Activated B cell treated with CpG ODN at 0.5 μM for 24 hours (primary cell): ENCODE results near the gene STAM2. TPM values are rescaled to one million over a fixed set of nuclear protein-coding genes. Genes with fewer than 3 reads are reported as not detected.
A peak's percentile ranks its signal among the peaks of the same experiment; 100 is the strongest.

Experiments
- ATAC-seq: fragments of 200-7000 bp; cut with Tn5 transposase; one replicate; pipeline ENCODE4 v1.10.0; 2021; ENCODE audit warnings: low read depth, mild to moderate bottlenecking, moderate library complexity
- CTCF ChIA-PET: fragments of 350-600 bp; sonication (Branson Sonifier 250); formaldehyde crosslinking; loops from one replicate; lab custom pipeline; 2021; ENCODE audit warnings: antibody characterized with exemption; lab: Charles Lee
- POLR2A ChIA-PET: fragments of 350-600 bp; sonication (Branson Sonifier 250); formaldehyde crosslinking; loops from one replicate; lab custom pipeline; 2021; ENCODE audit warnings: antibody characterized with exemption; lab: Charles Lee
- DNase-seq: peaks from one replicate; pipeline ENCODE4 v3.0.0; 2022
- H3K27ac Mint-ChIP-seq: one replicate; pipeline ENCODE4 v1.8.0; 2020; ENCODE audit warnings: mixed read lengths
- H3K27me3 Mint-ChIP-seq: one replicate; pipeline ENCODE4 v1.8.0; 2021; ENCODE audit warnings: mixed read lengths
- H3K36me3 Mint-ChIP-seq: one replicate; pipeline ENCODE4 v1.8.0; 2021; ENCODE audit warnings: low read depth, mixed read lengths
- H3K4me1 Mint-ChIP-seq: one replicate; pipeline ENCODE4 v1.8.0; 2021; ENCODE audit warnings: mixed read lengths
- H3K4me3 Mint-ChIP-seq: one replicate; pipeline ENCODE4 v1.8.0; 2020; ENCODE audit warnings: mild to moderate bottlenecking, mixed read lengths
- H3K9me3 Mint-ChIP-seq: one replicate; pipeline ENCODE4 v1.8.0; 2020; ENCODE audit warnings: mixed read lengths
- intact Hi-C: fragments of 100-400 bp; cut with micrococcal nuclease; formaldehyde crosslinking; loops from one replicate; pipeline ENCODE4 v1.15.1; 2024
- total RNA-seq: library from RNA; stranded (reverse); gene quantifications from 2 replicates; pipeline ENCODE4 v1.2.3, GENCODE V29; 2022
- TF ChIP-seq, protein P1 (sequence below): fragments of 200-600 bp; IDR thresholded peaks from one replicate; pipeline ENCODE4 v1.8.0; 2022; ENCODE audit warnings: antibody characterized with exemption, mild to moderate bottlenecking

STAM2 gene
- 24.5 and 27.4 TPM in 2 replicates for total RNA-seq

GRCh38 chr2:152175368-152176112, at the start of gene STAM2:
Gene STAM2 (minus strand): TSS chr2:152175763. CDS start chr2:152175642, 121 bp downstream.
- DNase-seq (peak; percentile 94), ATAC-seq (peak; percentile 84)
- H3K4me1 Mint-ChIP-seq = peaks cover 40% of the 10 kb centered on the region
- intact Hi-C loops = loop anchor here (1.0 to 5.0 kb wide), 12 partner anchors 27 to 1344 kb away; partner anchors contain the start of genes ARL5A, CACNB4, FMNL2 and NMI
- no peaks in the 10 kb centered on the region for H3K9me3 Mint-ChIP-seq
- TF ChIP-seq, protein P1, sequence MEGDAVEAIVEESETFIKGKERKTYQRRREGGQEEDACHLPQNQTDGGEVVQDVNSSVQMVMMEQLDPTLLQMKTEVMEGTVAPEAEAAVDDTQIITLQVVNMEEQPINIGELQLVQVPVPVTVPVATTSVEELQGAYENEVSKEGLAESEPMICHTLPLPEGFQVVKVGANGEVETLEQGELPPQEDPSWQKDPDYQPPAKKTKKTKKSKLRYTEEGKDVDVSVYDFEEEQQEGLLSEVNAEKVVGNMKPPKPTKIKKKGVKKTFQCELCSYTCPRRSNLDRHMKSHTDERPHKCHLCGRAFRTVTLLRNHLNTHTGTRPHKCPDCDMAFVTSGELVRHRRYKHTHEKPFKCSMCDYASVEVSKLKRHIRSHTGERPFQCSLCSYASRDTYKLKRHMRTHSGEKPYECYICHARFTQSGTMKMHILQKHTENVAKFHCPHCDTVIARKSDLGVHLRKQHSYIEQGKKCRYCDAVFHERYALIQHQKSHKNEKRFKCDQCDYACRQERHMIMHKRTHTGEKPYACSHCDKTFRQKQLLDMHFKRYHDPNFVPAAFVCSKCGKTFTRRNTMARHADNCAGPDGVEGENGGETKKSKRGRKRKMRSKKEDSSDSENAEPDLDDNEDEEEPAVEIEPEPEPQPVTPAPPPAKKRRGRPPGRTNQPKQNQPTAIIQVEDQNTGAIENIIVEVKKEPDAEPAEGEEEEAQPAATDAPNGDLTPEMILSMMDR = peak; percentile 25
- H3K27me3 Mint-ChIP-seq = peaks cover under 1% of the 10 kb centered on the region
- peaks cover 15% of the 10 kb centered on the region for H3K36me3 Mint-ChIP-seq
- ChIA-PET POLR2A (interaction anchor here (0.6 to 3.8 kb wide), 8 partner anchors 160 to 765 kb away, joined by 3 to 27 read pairs (median 4); partner anchors contain the start of genes ARL5A, ARL6IP6 and PRPF40A), CTCF (interaction anchor here (0.7 to 3.0 kb wide), 13 partner anchors 12 to 502 kb away, joined by 3 to 40 read pairs (median 3); no protein-coding TSS in a partner anchor)
- H3K4me3 Mint-ChIP-seq = peak within 1 kb of the TSS; percentile 97
- H3K27ac Mint-ChIP-seq = peak within 1 kb of the TSS; percentile 100

DNA sequence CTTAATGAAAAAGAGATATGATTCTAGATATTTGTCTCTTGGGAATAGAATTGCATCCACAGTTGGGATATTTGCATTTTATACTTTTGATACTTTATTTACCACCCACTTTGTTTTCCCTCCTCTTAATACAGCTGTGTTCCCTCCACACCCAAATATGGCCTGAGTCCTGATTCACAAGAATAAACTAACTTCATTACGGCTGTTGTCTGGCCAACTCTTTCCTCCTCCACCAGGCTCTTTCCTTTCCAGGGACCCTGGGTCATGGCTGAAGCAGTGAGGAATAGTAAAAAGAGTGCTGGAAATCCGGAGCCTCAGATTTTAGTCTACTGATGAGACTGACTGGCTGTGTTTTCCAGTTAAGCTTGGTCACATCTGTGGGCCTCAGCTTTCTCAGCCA, 48.4 kb upstream of the STAM2 start:
- DNase-seq (no peak), ATAC-seq (no peak)
- intact Hi-C loops = no loop called here
- H3K27me3 Mint-ChIP-seq = peaks cover 4% of the 10 kb centered on the region
- ChIA-PET CTCF (no interaction called here), POLR2A (no interaction called here)
- no peaks in the 10 kb centered on the region for H3K4me1 Mint-ChIP-seq
- no peaks in the 10 kb centered on the region for H3K9me3 Mint-ChIP-seq
- no peaks in the 10 kb centered on the region for H3K36me3 Mint-ChIP-seq
- no peak overlapping the region for H3K27ac Mint-ChIP-seq
- TF ChIP-seq, protein P1 = no peak
- no peak overlapping the region for H3K4me3 Mint-ChIP-seq

GRCh38 chr2:152222975-152223637, 47.5 kb upstream of the STAM2 start:
- ATAC-seq = no peak
- no peaks in the 10 kb centered on the region for H3K36me3 Mint-ChIP-seq
- ChIA-PET CTCF (no interaction called here), POLR2A (no interaction called here)
- no peak overlapping the region for H3K27ac Mint-ChIP-seq
- TF ChIP-seq, protein P1 = no peak
- no peaks in the 10 kb centered on the region for H3K4me1 Mint-ChIP-seq
- no peak overlapping the region for H3K4me3 Mint-ChIP-seq
- H3K27me3 Mint-ChIP-seq = peaks cover 4% of the 10 kb centered on the region
- intact Hi-C loops = no loop called here
- no peaks in the 10 kb centered on the region for H3K9me3 Mint-ChIP-seq
- DNase-seq = no peak

DNA sequence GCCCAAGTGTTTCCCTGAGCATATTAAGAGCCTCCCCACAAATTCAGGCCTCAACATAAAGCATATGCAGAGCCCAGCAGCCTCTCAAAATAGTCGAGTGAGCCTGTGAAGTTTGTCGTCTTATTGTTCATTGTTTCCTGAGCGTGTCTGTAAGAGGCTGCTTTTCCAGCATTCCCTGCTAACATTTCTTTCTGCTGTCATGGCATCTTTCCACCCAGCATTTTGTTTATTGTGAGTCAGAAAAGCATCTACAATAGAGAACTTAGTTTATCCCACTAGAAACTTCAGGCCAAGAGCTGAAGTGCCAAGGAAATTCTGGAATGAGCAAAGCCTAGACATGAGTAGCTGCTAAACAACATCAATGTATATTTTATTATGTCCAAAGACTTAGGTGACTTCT, 46.3 kb upstream of the STAM2 start:
- intact Hi-C loops = no loop called here
- ATAC-seq = no peak
- ChIA-PET POLR2A (no interaction called here), CTCF (no interaction called here)
- Mint-ChIP-seq H3K27ac (no peak overlapping the region), H3K9me3 (no peaks in the 10 kb centered on the region), H3K4me1 (no peaks in the 10 kb centered on the region), H3K36me3 (no peaks in the 10 kb centered on the region), H3K27me3 (peaks cover 4% of the 10 kb centered on the region), H3K4me3 (no peak overlapping the region)
- DNase-seq = no peak
- TF ChIP-seq, protein P1 = no peak
